ENCODE data around the gene DSEL.

The DSEL gene

DNA sequence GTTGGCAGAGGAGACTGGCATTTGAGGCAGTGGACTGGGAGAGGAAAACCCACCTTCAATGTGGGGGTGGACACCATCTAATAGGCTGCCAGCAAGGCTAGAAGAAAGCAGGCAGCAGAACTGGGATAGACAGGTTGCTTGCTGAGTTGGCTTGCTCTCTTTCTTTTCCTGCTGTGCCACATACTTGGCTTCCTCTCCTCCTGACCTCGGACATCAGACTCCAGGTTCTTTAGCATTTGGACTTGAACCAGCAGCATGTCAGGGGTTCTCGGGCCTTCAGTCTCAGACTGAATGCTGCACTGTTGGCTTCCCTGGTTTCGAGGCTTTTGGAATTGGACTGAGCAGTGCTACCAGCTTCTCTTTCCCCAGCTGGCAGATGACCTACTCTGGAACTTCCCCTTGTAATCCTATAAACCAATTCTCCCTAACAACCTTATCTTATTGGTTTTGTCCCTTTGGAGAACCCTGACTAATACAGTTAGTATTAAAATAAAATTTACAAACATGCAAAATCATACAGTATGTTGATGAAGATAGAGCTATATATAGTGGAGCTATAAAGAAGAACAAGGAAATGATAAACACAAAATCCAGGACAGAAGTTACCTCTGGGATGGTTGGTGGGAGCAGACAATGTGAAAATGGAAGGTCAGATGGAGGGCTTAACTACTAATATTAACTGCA is 15.9 kb downstream of the DSEL start:
- Histone ChIP-seq H3K9me3 (ENCODE audit: control insufficient read depth, insufficient read depth, low read length) (no peaks in the 10 kb centered on the region), H3K4me3 (ENCODE audit: low read depth, low read length) (no peak overlapping the region), H3K27ac (ENCODE audit: low read depth, low read length) (no peak overlapping the region), H3K27me3 (ENCODE audit: control insufficient read depth, insufficient read depth, low read length) (no peaks in the 10 kb centered on the region), H3K9ac (ENCODE audit: low read depth, low read length) (no peak overlapping the region), H3K36me3 (ENCODE audit: control insufficient read depth, insufficient read depth, low read length) (no peaks in the 10 kb centered on the region), H3K4me1 (ENCODE audit: control insufficient read depth, insufficient read depth, low read length) (peaks cover 20% of the 10 kb centered on the region)

DNA sequence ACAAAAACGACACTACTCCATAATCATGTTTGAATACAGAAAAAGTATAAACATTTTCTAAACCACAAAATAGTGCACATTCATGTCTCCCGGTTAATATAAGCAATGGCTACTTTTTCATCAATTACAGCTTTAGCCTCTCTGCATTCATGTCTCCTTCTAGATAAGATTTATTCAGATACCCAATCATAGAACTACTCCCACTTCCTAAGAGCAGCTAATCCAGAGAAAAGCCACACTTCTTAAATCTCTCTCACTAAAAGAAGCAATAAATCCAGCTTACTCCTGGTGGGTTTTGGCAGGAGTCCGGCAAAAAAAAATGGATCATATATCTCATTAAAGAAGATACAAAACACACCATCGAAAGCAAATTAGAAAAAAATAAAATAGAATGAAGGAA is 20.1 kb downstream of the DSEL start:
- Histone ChIP-seq H3K36me3 (ENCODE audit: control insufficient read depth, insufficient read depth, low read length) (no peaks in the 10 kb centered on the region), H3K9me3 (ENCODE audit: control insufficient read depth, insufficient read depth, low read length) (no peaks in the 10 kb centered on the region), H3K27ac (ENCODE audit: low read depth, low read length) (no peak overlapping the region), H3K27me3 (ENCODE audit: control insufficient read depth, insufficient read depth, low read length) (no peaks in the 10 kb centered on the region), H3K4me1 (ENCODE audit: control insufficient read depth, insufficient read depth, low read length) (peaks cover 14% of the 10 kb centered on the region; the same call in 1 of the 2 replicates), H3K4me3 (ENCODE audit: low read depth, low read length) (no peak overlapping the region), H3K9ac (ENCODE audit: low read depth, low read length) (no peak overlapping the region)

- no peaks in the 10 kb centered on the region for H3K36me3 ChIP-seq (ENCODE audit: control insufficient read depth, insufficient read depth, low read length)
- peaks cover 14% of the 10 kb centered on the region; the same call in 1 of the 2 replicates for H3K4me1 ChIP-seq (ENCODE audit: control insufficient read depth, insufficient read depth, low read length)
- H3K9ac ChIP-seq (ENCODE audit: low read depth, low read length): no peak overlapping the region
- H3K9me3 ChIP-seq (ENCODE audit: control insufficient read depth, insufficient read depth, low read length): no peaks in the 10 kb centered on the region
- no peak overlapping the region for H3K27ac ChIP-seq (ENCODE audit: low read depth, low read length)
- H3K4me3 ChIP-seq (ENCODE audit: low read depth, low read length): no peak overlapping the region
- H3K27me3 ChIP-seq (ENCODE audit: control insufficient read depth, insufficient read depth, low read length): peaks cover 56% of the 10 kb centered on the region
Measured at GRCh38 chr18:67486534-67486933, 30.0 kb downstream of the DSEL start.

- no peaks in the 10 kb centered on the region for H3K36me3 ChIP-seq (ENCODE audit: control insufficient read depth, insufficient read depth, low read length)
- no peak overlapping the region for H3K9ac ChIP-seq (ENCODE audit: low read depth, low read length)
- no peak overlapping the region for H3K4me3 ChIP-seq (ENCODE audit: low read depth, low read length)
Measured at GRCh38 chr18:67485655-67486054, 30.9 kb downstream of the DSEL start.

GRCh38 chr18:67484458-67484857 is 32.1 kb downstream of the DSEL start:
- Histone ChIP-seq H3K9ac (ENCODE audit: low read depth, low read length) (no peak overlapping the region), H3K27ac (ENCODE audit: low read depth, low read length) (no peak overlapping the region), H3K9me3 (ENCODE audit: control insufficient read depth, insufficient read depth, low read length) (no peaks in the 10 kb centered on the region), H3K27me3 (ENCODE audit: control insufficient read depth, insufficient read depth, low read length) (peaks cover 54% of the 10 kb centered on the region), H3K4me3 (ENCODE audit: low read depth, low read length) (no peak overlapping the region), H3K36me3 (ENCODE audit: control insufficient read depth, insufficient read depth, low read length) (no peaks in the 10 kb centered on the region), H3K4me1 (ENCODE audit: control insufficient read depth, insufficient read depth, low read length) (peaks cover 9% of the 10 kb centered on the region; the same call in 1 of the 2 replicates)

More at GRCh38 chr18:67485655-67486054, 30.9 kb downstream of the DSEL start:
- H3K27ac ChIP-seq (ENCODE audit: low read depth, low read length): no peak overlapping the region
- H3K4me1 ChIP-seq (ENCODE audit: control insufficient read depth, insufficient read depth, low read length): peaks cover 14% of the 10 kb centered on the region; the same call in 1 of the 2 replicates
- no peaks in the 10 kb centered on the region for H3K9me3 ChIP-seq (ENCODE audit: control insufficient read depth, insufficient read depth, low read length)
- H3K27me3 ChIP-seq (ENCODE audit: control insufficient read depth, insufficient read depth, low read length): peaks cover 56% of the 10 kb centered on the region

- no peak overlapping the region for H3K27ac ChIP-seq (ENCODE audit: low read depth, low read length)
- no peaks in the 10 kb centered on the region for H3K36me3 ChIP-seq (ENCODE audit: control insufficient read depth, insufficient read depth, low read length)
- H3K9ac ChIP-seq (ENCODE audit: low read depth, low read length): no peak overlapping the region
- no peak overlapping the region for H3K4me3 ChIP-seq (ENCODE audit: low read depth, low read length)
- H3K4me1 ChIP-seq (ENCODE audit: control insufficient read depth, insufficient read depth, low read length): peaks cover 9% of the 10 kb centered on the region; the same call in 1 of the 2 replicates
- H3K9me3 ChIP-seq (ENCODE audit: control insufficient read depth, insufficient read depth, low read length): no peaks in the 10 kb centered on the region
- peaks cover 51% of the 10 kb centered on the region for H3K27me3 ChIP-seq (ENCODE audit: control insufficient read depth, insufficient read depth, low read length)
Measured at GRCh38 chr18:67483952-67484351, 32.6 kb downstream of the DSEL start.

- H3K4me1 ChIP-seq (ENCODE audit: control insufficient read depth, insufficient read depth, low read length): peaks cover 9% of the 10 kb centered on the region; the same call in 1 of the 2 replicates
- no peaks in the 10 kb centered on the region for H3K9me3 ChIP-seq (ENCODE audit: control insufficient read depth, insufficient read depth, low read length)
- H3K4me3 ChIP-seq (ENCODE audit: low read depth, low read length): no peak overlapping the region
- peaks cover 44% of the 10 kb centered on the region for H3K27me3 ChIP-seq (ENCODE audit: control insufficient read depth, insufficient read depth, low read length)
- no peak overlapping the region for H3K9ac ChIP-seq (ENCODE audit: low read depth, low read length)
- H3K36me3 ChIP-seq (ENCODE audit: control insufficient read depth, insufficient read depth, low read length): no peaks in the 10 kb centered on the region
- H3K27ac ChIP-seq (ENCODE audit: low read depth, low read length): no peak overlapping the region
Measured at GRCh38 chr18:67483237-67483636, 33.3 kb downstream of the DSEL start.

DNA sequence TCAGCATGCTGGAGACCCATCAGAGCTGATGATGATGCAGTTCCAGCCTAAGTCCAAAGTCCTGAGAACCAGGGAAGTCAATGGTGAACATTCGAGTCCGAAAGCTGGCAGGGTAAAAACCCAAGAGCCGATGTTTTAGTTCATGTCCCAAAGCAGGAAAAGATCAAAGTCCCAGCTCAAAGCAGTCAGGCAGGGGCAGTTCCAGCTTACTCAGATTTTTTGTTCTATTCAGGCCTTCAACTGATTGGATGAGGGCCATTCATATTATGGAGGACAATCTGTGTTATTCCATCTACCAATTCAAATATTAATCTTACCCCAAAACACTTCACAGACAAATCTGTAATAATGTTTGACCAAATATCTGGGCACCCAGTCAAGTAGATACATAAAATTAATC is 38.3 kb downstream of the DSEL start:
- H3K9me3 ChIP-seq (ENCODE audit: control insufficient read depth, insufficient read depth, low read length): no peaks in the 10 kb centered on the region
- no peak overlapping the region for H3K27ac ChIP-seq (ENCODE audit: low read depth, low read length)
- 0 out of 2 replicates have a peak, but pooled peaks cover under 1% of the 10 kb centered on the region for H3K27me3 ChIP-seq (ENCODE audit: control insufficient read depth, insufficient read depth, low read length)
- no peak overlapping the region for H3K9ac ChIP-seq (ENCODE audit: low read depth, low read length)
- no peaks in the 10 kb centered on the region for H3K36me3 ChIP-seq (ENCODE audit: control insufficient read depth, insufficient read depth, low read length)
- H3K4me1 ChIP-seq (ENCODE audit: control insufficient read depth, insufficient read depth, low read length): no peaks in the 10 kb centered on the region
- H3K4me3 ChIP-seq (ENCODE audit: low read depth, low read length): no peak overlapping the region

- H3K4me3 ChIP-seq (ENCODE audit: low read depth, low read length): no peak overlapping the region
- no peak overlapping the region for H3K27ac ChIP-seq (ENCODE audit: low read depth, low read length)
- H3K9me3 ChIP-seq (ENCODE audit: control insufficient read depth, insufficient read depth, low read length): no peaks in the 10 kb centered on the region
- H3K36me3 ChIP-seq (ENCODE audit: control insufficient read depth, insufficient read depth, low read length): no peaks in the 10 kb centered on the region
- no peak overlapping the region for H3K9ac ChIP-seq (ENCODE audit: low read depth, low read length)
- no peaks in the 10 kb centered on the region for H3K4me1 ChIP-seq (ENCODE audit: control insufficient read depth, insufficient read depth, low read length)
- no peaks in the 10 kb centered on the region for H3K27me3 ChIP-seq (ENCODE audit: control insufficient read depth, insufficient read depth, low read length)
Measured at GRCh38 chr18:67477522-67477921, 39.0 kb downstream of the DSEL start.

DNA sequence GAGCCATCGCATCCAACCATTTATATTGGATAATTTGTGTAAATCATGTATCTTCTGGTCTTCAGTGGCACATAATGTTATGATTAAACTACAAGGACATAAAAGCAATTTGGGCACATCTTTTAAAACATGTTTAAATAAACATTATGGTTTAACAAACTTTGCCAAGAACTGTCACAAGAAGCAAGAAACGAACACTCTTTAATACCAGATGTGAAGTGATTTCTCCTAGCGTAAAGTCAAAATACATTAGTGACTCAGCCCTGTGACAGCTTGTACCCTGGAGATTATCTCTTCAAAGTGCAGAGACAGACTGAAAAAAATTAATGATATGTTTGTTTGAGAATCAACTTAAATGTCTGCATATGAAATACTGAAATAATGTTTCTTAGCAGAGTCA is 39.9 kb downstream of the DSEL start:
- H3K9me3 ChIP-seq (ENCODE audit: control insufficient read depth, insufficient read depth, low read length): no peaks in the 10 kb centered on the region
- H3K27me3 ChIP-seq (ENCODE audit: control insufficient read depth, insufficient read depth, low read length): no peaks in the 10 kb centered on the region
- no peak overlapping the region for H3K4me3 ChIP-seq (ENCODE audit: low read depth, low read length)
- no peaks in the 10 kb centered on the region for H3K36me3 ChIP-seq (ENCODE audit: control insufficient read depth, insufficient read depth, low read length)
- H3K4me1 ChIP-seq (ENCODE audit: control insufficient read depth, insufficient read depth, low read length): no peaks in the 10 kb centered on the region
- H3K9ac ChIP-seq (ENCODE audit: low read depth, low read length): no peak overlapping the region
- H3K27ac ChIP-seq (ENCODE audit: low read depth, low read length): no peak overlapping the region

DNA sequence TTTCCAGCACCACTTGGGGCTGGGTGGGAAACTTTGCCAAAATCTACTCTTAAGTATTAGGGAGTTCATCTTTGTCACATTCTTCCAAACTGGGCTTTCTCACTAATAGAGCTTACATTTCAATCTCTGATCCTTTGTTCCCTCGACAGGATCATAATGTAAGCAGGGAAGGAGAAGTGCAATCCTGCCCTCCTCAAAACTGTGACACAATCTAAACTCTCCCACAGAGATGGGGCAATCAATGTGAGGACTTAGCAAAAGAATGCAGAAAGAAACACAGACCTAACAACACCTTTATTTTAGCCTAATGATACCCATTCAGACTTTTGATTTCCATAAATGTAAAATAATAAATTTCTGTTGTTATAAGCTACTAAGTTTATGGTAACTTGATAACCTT is 40.8 kb downstream of the DSEL start:
- Histone ChIP-seq H3K27me3 (ENCODE audit: control insufficient read depth, insufficient read depth, low read length) (no peaks in the 10 kb centered on the region), H3K9me3 (ENCODE audit: control insufficient read depth, insufficient read depth, low read length) (no peaks in the 10 kb centered on the region), H3K9ac (ENCODE audit: low read depth, low read length) (no peak overlapping the region), H3K4me3 (ENCODE audit: low read depth, low read length) (no peak overlapping the region), H3K36me3 (ENCODE audit: control insufficient read depth, insufficient read depth, low read length) (no peaks in the 10 kb centered on the region), H3K27ac (ENCODE audit: low read depth, low read length) (no peak overlapping the region), H3K4me1 (ENCODE audit: control insufficient read depth, insufficient read depth, low read length) (no peaks in the 10 kb centered on the region)
